HG03064 (cell line): ENCODE data around the gene NUMB.

Experiments
- ATAC-seq: cut with Tn5 transposase; IDR thresholded peaks from one replicate; pipeline ENCODE4 v1.9.1; 2021; ENCODE audit warnings: low read depth; ENCODE audit not compliant: unreplicated experiment

The NUMB gene

GRCh38 chr14:73305499-73305898 lies 152.8 kb downstream of the NUMB start:
- ATAC-seq = no peak

- no peak for ATAC-seq
Measured at GRCh38 chr14:73295198-73295796, 163.0 kb downstream of the NUMB start.

- no peak for ATAC-seq
Measured at GRCh38 chr14:73293782-73294781, 164.3 kb downstream of the NUMB start.

GRCh38 chr14:73290279-73290678 lies 168.1 kb downstream of the NUMB start:
- ATAC-seq = no peak

DNA sequence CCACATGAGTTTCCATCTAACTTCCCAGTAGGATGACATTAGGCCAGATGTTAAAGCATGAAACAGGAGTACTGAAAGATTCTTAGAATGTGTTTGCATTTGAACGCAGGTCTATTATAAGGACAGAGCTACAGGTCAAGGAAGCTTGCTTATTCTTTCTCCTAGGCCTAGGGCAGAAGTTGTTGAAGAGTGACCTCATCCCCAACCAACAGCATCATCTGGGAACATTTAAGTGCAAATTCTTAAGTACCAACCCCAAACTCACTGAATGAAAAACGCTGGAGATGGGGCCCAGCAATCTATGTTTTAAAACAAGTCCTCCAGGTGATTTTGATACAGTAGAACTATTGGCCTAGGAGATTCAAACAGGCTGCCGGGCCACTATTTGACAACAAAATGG lies 168.6 kb downstream of the NUMB start:
- ATAC-seq = no peak

GRCh38 chr14:73289308-73289707 lies 169.0 kb downstream of the NUMB start:
- no peak for ATAC-seq

GRCh38 chr14:73287071-73287470 lies 171.3 kb downstream of the NUMB start:
- no peak for ATAC-seq

DNA sequence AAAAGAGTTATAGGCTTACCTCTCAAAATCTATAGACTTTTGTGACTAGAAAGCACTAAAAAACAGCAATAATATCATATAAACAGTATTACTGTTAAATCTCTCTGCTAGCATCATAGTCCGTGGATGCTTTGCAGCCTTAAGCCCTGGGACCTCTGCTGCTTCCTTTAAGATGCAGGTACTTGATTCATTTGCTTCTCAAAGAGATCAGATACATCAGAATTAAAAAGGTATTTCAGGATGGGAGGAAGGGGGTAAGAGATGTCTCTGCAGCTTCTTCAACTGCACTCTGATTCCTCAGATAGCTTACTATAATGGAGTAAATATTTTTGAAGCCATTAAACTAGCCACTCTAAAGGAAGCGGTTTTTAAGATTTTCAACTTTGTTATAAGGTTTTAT lies 171.7 kb downstream of the NUMB start:
- ATAC-seq = no peak

- no peak for ATAC-seq
Measured at GRCh38 chr14:73285979-73286378, 172.4 kb downstream of the NUMB start.

- ATAC-seq = no peak
Measured at GRCh38 chr14:73283608-73284379, 174.6 kb downstream of the NUMB start.

DNA sequence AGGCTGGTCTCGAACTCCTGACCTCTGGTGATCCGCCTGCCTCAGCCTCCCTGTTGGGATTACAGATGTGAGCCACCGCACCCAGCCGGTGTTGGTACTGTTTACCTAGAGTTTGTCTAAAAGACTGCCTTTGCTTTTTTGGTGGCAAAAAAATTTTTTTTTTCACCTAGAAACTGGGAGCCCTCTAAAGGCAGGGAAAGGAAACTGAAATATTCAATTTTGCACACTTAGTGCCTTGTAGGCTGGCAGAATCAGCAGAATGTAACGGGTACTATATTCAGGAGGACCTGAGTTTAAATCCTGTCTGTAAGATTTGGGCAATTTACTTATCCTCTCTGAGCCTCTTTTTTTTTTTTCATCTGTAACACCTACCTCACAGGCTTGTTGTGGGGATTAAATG lies 177.4 kb downstream of the NUMB start:
- ATAC-seq = no peak

DNA sequence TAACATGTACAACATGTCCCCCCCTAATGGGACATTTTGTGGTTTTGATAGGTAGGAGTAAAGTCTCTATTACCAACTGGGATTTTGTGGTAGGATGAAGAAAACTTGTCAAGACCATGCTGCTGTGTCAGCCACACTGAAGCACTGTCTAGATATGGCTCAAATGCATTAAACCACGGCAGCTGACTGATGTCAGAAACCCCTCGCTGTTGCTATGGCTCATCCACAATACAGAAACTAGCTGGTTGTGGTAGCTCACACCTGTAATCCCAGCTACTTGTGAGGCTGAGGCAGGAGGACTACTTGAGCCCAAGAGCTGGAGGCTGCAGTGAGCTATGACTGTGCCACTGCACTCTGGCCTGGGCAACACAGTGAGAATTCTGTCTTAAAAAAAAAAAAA lies 181.0 kb downstream of the NUMB start:
- ATAC-seq = no peak

- ATAC-seq = no peak
Measured at GRCh38 chr14:73276836-73277235, 181.5 kb downstream of the NUMB start.

- no peak for ATAC-seq
Measured at GRCh38 chr14:73273799-73274198, 184.5 kb downstream of the NUMB start.

DNA sequence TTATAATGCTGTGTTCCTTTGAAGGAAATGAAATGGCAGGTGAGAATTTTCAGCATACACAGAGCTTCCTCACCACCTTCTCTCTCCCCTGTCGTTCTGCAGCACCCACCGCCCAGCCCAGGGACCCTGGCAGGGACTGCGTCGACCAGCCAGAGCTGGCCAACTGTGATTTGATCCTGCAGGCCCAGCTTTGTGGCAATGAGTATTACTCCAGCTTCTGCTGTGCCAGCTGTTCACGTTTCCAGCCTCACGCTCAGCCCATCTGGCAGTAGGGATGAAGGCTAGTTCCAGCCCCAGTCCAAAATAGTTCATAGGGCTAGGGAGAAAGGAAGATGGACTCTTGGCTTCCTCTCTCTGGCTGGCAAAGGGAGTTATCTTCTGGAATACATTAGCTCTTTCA lies 186.0 kb downstream of the NUMB start:
- ATAC-seq = no peak

- ATAC-seq = peak; percentile 69
Measured at GRCh38 chr14:73269729-73270531, 188.4 kb downstream of the NUMB start.

- no peak for ATAC-seq
Measured at GRCh38 chr14:73267474-73267873, 190.9 kb downstream of the NUMB start.

- no peak for ATAC-seq
Measured at GRCh38 chr14:73266317-73266716, 192.0 kb downstream of the NUMB start.

DNA sequence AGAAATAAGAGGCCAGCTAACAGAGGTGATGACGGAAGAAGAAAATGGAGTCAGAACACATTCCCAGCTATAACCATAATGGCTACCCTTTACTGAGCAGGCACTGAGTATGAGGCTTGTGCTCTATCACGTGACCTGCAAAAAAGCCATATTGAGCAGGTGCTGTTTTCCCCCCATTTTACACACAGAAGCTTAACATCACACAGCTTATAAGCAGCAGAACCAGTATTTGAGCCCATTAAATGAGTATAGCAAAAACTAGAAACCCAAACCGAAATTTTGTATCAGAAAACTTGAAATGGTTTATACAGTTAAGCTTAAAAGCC lies 192.7 kb downstream of the NUMB start:
- ATAC-seq = no peak

DNA sequence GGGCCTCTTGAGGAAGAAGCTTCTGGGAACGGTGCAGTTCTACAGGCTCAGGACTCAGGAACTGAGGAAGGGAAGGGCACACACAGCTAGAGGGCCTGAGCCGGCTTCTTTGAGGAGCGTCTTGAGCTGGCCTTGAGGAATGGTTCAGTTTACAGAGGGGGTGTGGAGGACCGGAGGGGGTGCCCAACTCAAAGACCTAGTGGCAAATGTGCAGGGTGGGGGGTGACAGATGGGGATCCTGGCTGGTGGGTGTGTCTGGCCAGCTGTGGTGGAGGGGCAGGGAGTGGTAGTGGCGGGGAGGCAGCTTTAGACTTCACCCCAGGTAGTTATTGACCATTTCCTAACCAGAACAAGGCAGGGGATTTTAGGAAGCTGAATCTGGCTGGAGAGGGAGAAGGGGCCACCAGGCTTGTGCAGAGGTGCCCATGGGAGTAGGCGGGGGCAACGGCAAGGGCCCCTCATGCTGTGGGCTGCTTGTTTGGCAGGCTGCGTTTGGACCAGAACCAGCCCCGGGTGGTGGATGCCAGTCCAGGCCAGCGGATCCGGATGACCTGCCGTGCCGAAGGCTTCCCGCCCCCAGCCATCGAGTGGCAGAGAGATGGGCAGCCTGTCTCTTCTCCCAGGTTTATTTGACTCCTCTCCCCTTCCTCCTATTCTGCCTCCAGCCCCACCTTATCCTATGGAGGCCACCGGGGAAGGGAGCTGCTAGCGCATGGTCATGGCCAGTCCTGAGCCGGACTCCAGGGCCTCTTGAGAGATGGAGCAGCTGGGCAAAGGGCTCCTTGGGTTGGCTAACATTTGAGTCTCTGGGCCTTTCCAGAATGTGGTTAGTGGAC lies 193.2 kb downstream of the NUMB start:
- ATAC-seq = no peak
